BE2C (cell line): Measurements from ENCODE around the gene GNMT.

Experiments used
- DNase-seq: peaks from one replicate; pipeline ENCODE4 v3.0.0-alpha.2; 2020
- H3K27me3 ChIP-seq: fragments of 250-450 bp; sonication (Bioruptor Pico); 2 replicates; pipeline ENCODE4 v1.5.1; 2020; ENCODE audit warnings: mild to moderate bottlenecking
- H3K36me3 ChIP-seq: fragments of 250-450 bp; sonication (Bioruptor Pico); 2 replicates; pipeline ENCODE4 v1.5.1; 2020; ENCODE audit warnings: mild to moderate bottlenecking
- H3K4me1 ChIP-seq: fragments of 250-450 bp; sonication (Bioruptor Pico); 2 replicates; pipeline ENCODE4 v1.5.1; 2020
- H3K4me3 ChIP-seq: 2 replicates; pipeline ENCODE4 v1.5.1; 2011; ENCODE audit warnings: low read depth, low read length
- H3K9me3 ChIP-seq: fragments of 250-450 bp; sonication (Bioruptor Pico); 2 replicates; pipeline ENCODE4 v1.5.1; 2020
- TF ChIP-seq, protein P1 (sequence below): IDR thresholded peaks from 2 replicates; pipeline ENCODE4 v1.5.1; 2012; ENCODE audit warnings: mild to moderate bottlenecking, low read depth, low read length

GNMT gene

DNA sequence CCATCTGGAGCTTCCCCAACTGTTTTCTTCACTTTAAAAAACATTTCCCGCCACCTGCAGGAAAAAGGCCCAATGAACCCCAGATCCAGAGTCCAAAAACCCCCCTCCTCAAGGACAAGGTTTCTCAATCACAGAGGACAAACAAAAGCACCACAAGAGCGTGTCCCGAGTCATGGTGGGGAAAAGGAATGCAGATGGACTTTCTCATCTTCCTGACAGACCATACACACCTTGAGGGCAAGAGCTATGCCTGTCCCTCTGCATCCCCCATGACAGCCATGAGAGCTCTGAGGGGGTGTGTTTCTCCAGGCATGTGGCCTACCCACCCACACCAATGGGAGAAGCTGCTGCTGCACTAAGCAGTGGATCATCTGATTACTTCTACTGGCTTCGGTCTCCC lies 9.4 kb downstream of the GNMT start:
- TF ChIP-seq, protein P1, sequence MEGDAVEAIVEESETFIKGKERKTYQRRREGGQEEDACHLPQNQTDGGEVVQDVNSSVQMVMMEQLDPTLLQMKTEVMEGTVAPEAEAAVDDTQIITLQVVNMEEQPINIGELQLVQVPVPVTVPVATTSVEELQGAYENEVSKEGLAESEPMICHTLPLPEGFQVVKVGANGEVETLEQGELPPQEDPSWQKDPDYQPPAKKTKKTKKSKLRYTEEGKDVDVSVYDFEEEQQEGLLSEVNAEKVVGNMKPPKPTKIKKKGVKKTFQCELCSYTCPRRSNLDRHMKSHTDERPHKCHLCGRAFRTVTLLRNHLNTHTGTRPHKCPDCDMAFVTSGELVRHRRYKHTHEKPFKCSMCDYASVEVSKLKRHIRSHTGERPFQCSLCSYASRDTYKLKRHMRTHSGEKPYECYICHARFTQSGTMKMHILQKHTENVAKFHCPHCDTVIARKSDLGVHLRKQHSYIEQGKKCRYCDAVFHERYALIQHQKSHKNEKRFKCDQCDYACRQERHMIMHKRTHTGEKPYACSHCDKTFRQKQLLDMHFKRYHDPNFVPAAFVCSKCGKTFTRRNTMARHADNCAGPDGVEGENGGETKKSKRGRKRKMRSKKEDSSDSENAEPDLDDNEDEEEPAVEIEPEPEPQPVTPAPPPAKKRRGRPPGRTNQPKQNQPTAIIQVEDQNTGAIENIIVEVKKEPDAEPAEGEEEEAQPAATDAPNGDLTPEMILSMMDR = no peak
- DNase-seq = no peak
- no peaks in the 10 kb centered on the region for H3K27me3 ChIP-seq
- no peaks in the 10 kb centered on the region for H3K9me3 ChIP-seq
- no peak overlapping the region for H3K4me3 ChIP-seq
- H3K4me1 ChIP-seq = peaks cover under 1% of the 10 kb centered on the region; the same call in 1 of the 2 replicates
- H3K36me3 ChIP-seq = peaks cover 11% of the 10 kb centered on the region

GRCh38 chr6:42970871-42971612 lies 10.5 kb downstream of the GNMT start:
- TF ChIP-seq, protein P1 = no peak
- Histone ChIP-seq H3K4me1 (peaks cover 5% of the 10 kb centered on the region; the same call in 1 of the 2 replicates), H3K4me3 (no peak overlapping the region), H3K9me3 (no peaks in the 10 kb centered on the region), H3K27me3 (no peaks in the 10 kb centered on the region), H3K36me3 (peaks cover 11% of the 10 kb centered on the region)
- DNase-seq = no peak

GRCh38 chr6:42971746-42972327 lies 11.3 kb downstream of the GNMT start:
- no peak for DNase-seq
- TF ChIP-seq, protein P1 = no peak
- peaks cover 9% of the 10 kb centered on the region for H3K36me3 ChIP-seq

GRCh38 chr6:42973926-42974325 lies 13.4 kb downstream of the GNMT start:
- no peak for DNase-seq
- TF ChIP-seq, protein P1 = no peak
- Histone ChIP-seq H3K9me3 (no peaks in the 10 kb centered on the region), H3K4me3 (no peak overlapping the region), H3K4me1 (peaks cover 5% of the 10 kb centered on the region; the same call in 1 of the 2 replicates), H3K27me3 (no peaks in the 10 kb centered on the region), H3K36me3 (peaks cover 9% of the 10 kb centered on the region)

More at GRCh38 chr6:42971746-42972327, 11.3 kb downstream of the GNMT start:
- no peak overlapping the region for H3K4me3 ChIP-seq
- H3K27me3 ChIP-seq = no peaks in the 10 kb centered on the region
- no peaks in the 10 kb centered on the region for H3K9me3 ChIP-seq
- peaks cover 5% of the 10 kb centered on the region; the same call in 1 of the 2 replicates for H3K4me1 ChIP-seq

GRCh38 chr6:42974919-42975505 lies 14.5 kb downstream of the GNMT start:
- Histone ChIP-seq H3K27me3 (no peaks in the 10 kb centered on the region), H3K36me3 (peaks cover under 1% of the 10 kb centered on the region; the same call in 1 of the 2 replicates), H3K4me3 (no peak overlapping the region), H3K4me1 (peaks cover 5% of the 10 kb centered on the region; the same call in 1 of the 2 replicates), H3K9me3 (no peaks in the 10 kb centered on the region)
- TF ChIP-seq, protein P1 = no peak
- peak; percentile 28 for DNase-seq

DNA sequence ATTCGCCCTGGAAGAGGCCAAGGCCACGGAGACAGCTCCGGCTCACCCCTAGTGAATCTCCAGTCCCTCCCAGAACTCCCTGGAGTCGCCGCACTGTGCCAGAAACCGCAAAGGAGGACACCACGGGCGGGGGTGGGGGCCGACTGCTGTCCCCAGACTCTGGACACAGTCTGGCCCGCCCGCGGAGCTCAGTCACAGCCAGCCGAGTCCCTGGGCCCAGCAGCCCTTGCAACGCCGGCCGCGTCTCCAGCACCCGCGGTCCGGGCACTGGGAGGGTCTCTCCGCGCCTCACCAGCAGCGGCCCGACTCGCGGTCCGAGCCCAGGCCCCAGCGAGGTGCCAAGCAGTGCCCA lies 17.9 kb downstream of the GNMT start:
- Histone ChIP-seq H3K4me3 (peak overlapping the region; percentile 88), H3K27me3 (no peaks in the 10 kb centered on the region), H3K4me1 (peaks cover 5% of the 10 kb centered on the region; the same call in 1 of the 2 replicates), H3K9me3 (no peaks in the 10 kb centered on the region), H3K36me3 (no peaks in the 10 kb centered on the region)
- TF ChIP-seq, protein P1 = no peak
- DNase-seq = no peak
